BLaER1 (cell line): ENCODE measurements around the gene ZNF281.

Experiments
- H3K27ac ChIP-seq: shearing (Covaris generic); formaldehyde crosslinking; 2 replicates; pipeline ENCODE4 v1.8.1; 2022
- H3K27me3 ChIP-seq: shearing (Covaris generic); formaldehyde crosslinking; 2 replicates; pipeline ENCODE4 v1.8.1; 2022
- H3K36me3 ChIP-seq: shearing (Covaris generic); formaldehyde crosslinking; 2 replicates; pipeline ENCODE4 v1.8.1; 2022
- H3K4me1 ChIP-seq: shearing (Covaris generic); formaldehyde crosslinking; 2 replicates; pipeline ENCODE4 v1.8.1; 2022
- H3K4me2 ChIP-seq: shearing (Covaris generic); formaldehyde crosslinking; 2 replicates; pipeline ENCODE4 v1.8.1; 2022
- H3K4me3 ChIP-seq: shearing (Covaris generic); formaldehyde crosslinking; 2 replicates; pipeline ENCODE4 v1.8.1; 2022
- H3K9ac ChIP-seq: shearing (Covaris generic); formaldehyde crosslinking; 2 replicates; pipeline ENCODE4 v1.8.1; 2022
- H3K9me3 ChIP-seq: shearing (Covaris generic); formaldehyde crosslinking; 2 replicates; pipeline ENCODE4 v1.8.1; 2022
- H4K20me1 ChIP-seq: shearing (Covaris generic); formaldehyde crosslinking; 2 replicates; pipeline ENCODE4 v1.8.1; 2022
- Cebpa-rat ChIP-seq: shearing (Covaris generic); IDR thresholded peaks from 2 replicates; pipeline ENCODE4 v1.8.1; 2022

Gene ZNF281

GRCh38 chr1:200376528-200376927 is 33.3 kb downstream of the ZNF281 start:
- Histone ChIP-seq H3K36me3 (no peaks in the 10 kb centered on the region), H3K9ac (no peak overlapping the region), H3K4me3 (no peak overlapping the region), H3K27me3 (no peaks in the 10 kb centered on the region), H3K4me1 (peaks cover 7% of the 10 kb centered on the region), H3K9me3 (no peaks in the 10 kb centered on the region), H3K27ac (no peak overlapping the region), H4K20me1 (no peaks in the 10 kb centered on the region), H3K4me2 (no peak overlapping the region)
- no peak for TF ChIP-seq Cebpa-rat

GRCh38 chr1:200374569-200375295 is 35.1 kb downstream of the ZNF281 start:
- Histone ChIP-seq H3K9ac (no peak overlapping the region), H3K4me1 (peaks cover 7% of the 10 kb centered on the region), H3K9me3 (no peaks in the 10 kb centered on the region), H3K27me3 (no peaks in the 10 kb centered on the region), H3K4me3 (no peak overlapping the region), H3K27ac (no peak overlapping the region), H3K36me3 (no peaks in the 10 kb centered on the region), H4K20me1 (no peaks in the 10 kb centered on the region), H3K4me2 (no peak overlapping the region)
- TF ChIP-seq Cebpa-rat = no peak

GRCh38 chr1:200373811-200374231 is 36.0 kb downstream of the ZNF281 start:
- Histone ChIP-seq H3K4me1 (peaks cover 7% of the 10 kb centered on the region), H3K27me3 (no peaks in the 10 kb centered on the region), H3K4me2 (no peak overlapping the region), H3K9me3 (no peaks in the 10 kb centered on the region), H3K36me3 (no peaks in the 10 kb centered on the region), H4K20me1 (no peaks in the 10 kb centered on the region), H3K4me3 (no peak overlapping the region), H3K27ac (no peak overlapping the region), H3K9ac (no peak overlapping the region)
- TF ChIP-seq Cebpa-rat = no peak

- no peak overlapping the region for H3K4me3 ChIP-seq
- H3K9ac ChIP-seq = no peak overlapping the region
- no peak overlapping the region for H3K27ac ChIP-seq
- no peaks in the 10 kb centered on the region for H3K36me3 ChIP-seq
- no peaks in the 10 kb centered on the region for H3K27me3 ChIP-seq
- H3K4me1 ChIP-seq = peaks cover 16% of the 10 kb centered on the region
- no peaks in the 10 kb centered on the region for H3K9me3 ChIP-seq
- H4K20me1 ChIP-seq = no peaks in the 10 kb centered on the region
- TF ChIP-seq Cebpa-rat = no peak
- no peak overlapping the region for H3K4me2 ChIP-seq
Observed at GRCh38 chr1:200372885-200373181, 37.0 kb downstream of the ZNF281 start.

GRCh38 chr1:200372095-200372884 is 37.5 kb downstream of the ZNF281 start:
- H3K9me3 ChIP-seq = no peaks in the 10 kb centered on the region
- no peaks in the 10 kb centered on the region for H4K20me1 ChIP-seq
- H3K27ac ChIP-seq = no peak overlapping the region
- H3K4me2 ChIP-seq = no peak overlapping the region
- TF ChIP-seq Cebpa-rat = no peak
- H3K4me3 ChIP-seq = no peak overlapping the region
- H3K27me3 ChIP-seq = no peaks in the 10 kb centered on the region
- peaks cover 13% of the 10 kb centered on the region for H3K4me1 ChIP-seq
- no peaks in the 10 kb centered on the region for H3K36me3 ChIP-seq
- no peak overlapping the region for H3K9ac ChIP-seq

- H3K9ac ChIP-seq = no peak overlapping the region
- no peaks in the 10 kb centered on the region for H3K9me3 ChIP-seq
- peaks cover 11% of the 10 kb centered on the region for H3K4me1 ChIP-seq
- no peaks in the 10 kb centered on the region for H3K36me3 ChIP-seq
- TF ChIP-seq Cebpa-rat = no peak
- H3K27ac ChIP-seq = no peak overlapping the region
- no peaks in the 10 kb centered on the region for H4K20me1 ChIP-seq
- no peaks in the 10 kb centered on the region for H3K27me3 ChIP-seq
- H3K4me3 ChIP-seq = no peak overlapping the region
- H3K4me2 ChIP-seq = no peak overlapping the region
Observed at GRCh38 chr1:200369706-200370105, 40.1 kb downstream of the ZNF281 start.

GRCh38 chr1:200369131-200369530 is 40.7 kb downstream of the ZNF281 start:
- TF ChIP-seq Cebpa-rat = no peak

GRCh38 chr1:200368556-200368955 is 41.3 kb downstream of the ZNF281 start:
- peak overlapping the region; percentile 40 for H3K4me2 ChIP-seq
- H3K9ac ChIP-seq = no peak overlapping the region
- no peaks in the 10 kb centered on the region for H4K20me1 ChIP-seq
- no peak for TF ChIP-seq Cebpa-rat
- H3K27me3 ChIP-seq = no peaks in the 10 kb centered on the region
- no peaks in the 10 kb centered on the region for H3K36me3 ChIP-seq
- H3K9me3 ChIP-seq = no peaks in the 10 kb centered on the region
- no peak overlapping the region for H3K4me3 ChIP-seq
- H3K4me1 ChIP-seq = peaks cover 15% of the 10 kb centered on the region
- no peak overlapping the region for H3K27ac ChIP-seq

More at GRCh38 chr1:200369131-200369530, 40.7 kb downstream of the ZNF281 start:
- peaks cover 11% of the 10 kb centered on the region for H3K4me1 ChIP-seq
- H3K4me3 ChIP-seq = no peak overlapping the region
- H3K27ac ChIP-seq = no peak overlapping the region
- no peaks in the 10 kb centered on the region for H3K36me3 ChIP-seq
- H3K9me3 ChIP-seq = no peaks in the 10 kb centered on the region
- H4K20me1 ChIP-seq = no peaks in the 10 kb centered on the region
- H3K9ac ChIP-seq = no peak overlapping the region
- no peaks in the 10 kb centered on the region for H3K27me3 ChIP-seq
- H3K4me2 ChIP-seq = no peak overlapping the region

GRCh38 chr1:200367841-200368534 is 41.8 kb downstream of the ZNF281 start:
- Histone ChIP-seq H4K20me1 (no peaks in the 10 kb centered on the region), H3K4me2 (peak overlapping the region; percentile 40), H3K4me3 (no peak overlapping the region), H3K27ac (no peak overlapping the region), H3K4me1 (peaks cover 20% of the 10 kb centered on the region), H3K9me3 (no peaks in the 10 kb centered on the region), H3K27me3 (no peaks in the 10 kb centered on the region), H3K36me3 (no peaks in the 10 kb centered on the region), H3K9ac (no peak overlapping the region)
- TF ChIP-seq Cebpa-rat = no peak
